Stimulated activated CD4-positive, alpha-beta T cell treated with anti-CD3 and anti-CD28 coated beads, Interleukin-1b, Interleukin-23, amount 100 ng/mL, for 48 hours (primary cell): ENCODE measurements around the gene PAK4.

Experiments used
- DNase-seq: peaks from one replicate; pipeline ENCODE4 v3.0.0-alpha.2; 2020

The PAK4 gene

GRCh38 chr19:39147480-39147879 is 21.9 kb downstream of the PAK4 start:
- no peak for DNase-seq

- no peak for DNase-seq
Measured at GRCh38 chr19:39148939-39149529, 23.4 kb downstream of the PAK4 start.

GRCh38 chr19:39150235-39150634 is 24.6 kb downstream of the PAK4 start:
- no peak for DNase-seq

GRCh38 chr19:39150807-39151600 is 25.4 kb downstream of the PAK4 start:
- DNase-seq = no peak

DNA sequence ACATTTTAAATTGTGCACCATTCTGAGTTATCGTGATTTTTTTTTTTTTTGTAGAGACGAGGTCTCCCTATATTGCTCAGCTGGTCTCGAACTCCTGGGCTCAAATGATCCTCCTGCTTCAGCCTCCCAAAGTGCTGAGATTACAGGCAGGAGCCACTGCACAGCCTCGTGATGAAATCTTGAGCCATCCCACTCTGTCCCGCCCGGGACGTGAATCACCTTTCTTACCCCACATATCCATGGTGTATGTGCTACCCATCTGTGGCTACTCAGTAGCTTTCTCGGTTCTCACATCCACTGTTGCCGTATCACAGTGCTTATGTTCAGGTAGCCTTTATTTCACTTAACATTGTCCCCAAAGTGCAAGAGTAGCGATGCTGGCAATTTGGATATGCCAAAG is 26.5 kb downstream of the PAK4 start:
- no peak for DNase-seq

DNA sequence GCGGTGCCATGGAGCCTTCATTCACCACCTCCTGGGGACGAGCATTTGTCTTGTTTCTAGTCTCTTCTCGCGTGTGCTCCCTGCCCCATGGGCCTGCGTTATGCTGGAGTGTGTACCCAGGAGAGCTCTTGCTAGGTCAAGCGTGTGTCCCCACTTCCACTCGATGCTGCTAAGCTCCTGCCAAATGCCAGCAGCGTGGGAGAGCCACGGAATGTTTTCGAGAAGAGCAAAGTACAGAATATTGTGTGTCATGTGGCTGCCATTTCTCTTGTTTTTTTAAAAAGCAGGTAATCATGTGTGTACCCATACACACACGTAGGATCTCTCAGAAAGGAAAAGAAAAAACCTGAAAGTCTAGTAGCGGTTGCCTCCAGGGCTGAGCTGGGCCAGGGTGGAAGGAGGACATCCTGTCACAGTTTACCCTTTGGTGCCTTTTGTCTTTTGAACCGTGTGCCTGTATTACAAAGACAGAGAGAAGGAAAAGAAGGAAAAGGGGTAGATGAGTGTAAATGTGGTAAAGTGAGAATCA is 28.6 kb downstream of the PAK4 start:
- DNase-seq = no peak

DNA sequence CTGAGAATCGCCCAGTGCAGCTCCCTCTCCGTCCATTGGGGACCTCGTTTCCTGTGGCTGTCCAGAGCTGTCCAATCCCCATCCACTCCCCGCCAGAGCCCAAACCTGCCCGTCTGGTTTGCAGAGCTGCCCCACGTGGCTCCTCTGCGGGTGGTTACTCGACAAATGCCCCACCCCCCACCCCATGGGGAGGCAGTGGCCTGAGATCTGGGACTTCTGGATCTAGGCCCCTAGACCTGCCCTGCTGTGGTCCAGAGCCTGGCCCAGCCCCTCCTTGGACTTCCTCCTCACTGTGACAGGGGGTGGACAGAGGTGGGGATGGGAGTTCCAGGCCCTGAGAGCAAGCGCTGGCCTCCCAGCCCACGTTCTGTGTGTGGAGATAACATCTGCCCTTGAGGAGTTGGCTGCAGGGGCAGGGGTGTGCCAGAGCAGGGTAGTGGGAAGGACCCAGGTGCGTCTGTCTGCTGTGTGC is 29.1 kb downstream of the PAK4 start:
- no peak for DNase-seq

GRCh38 chr19:39155114-39155700 is 29.6 kb downstream of the PAK4 start:
- no peak for DNase-seq

- DNase-seq = no peak
Measured at GRCh38 chr19:39155741-39156140, 30.2 kb downstream of the PAK4 start.

- no peak for DNase-seq
Measured at GRCh38 chr19:39156326-39157230, 31.0 kb downstream of the PAK4 start.

DNA sequence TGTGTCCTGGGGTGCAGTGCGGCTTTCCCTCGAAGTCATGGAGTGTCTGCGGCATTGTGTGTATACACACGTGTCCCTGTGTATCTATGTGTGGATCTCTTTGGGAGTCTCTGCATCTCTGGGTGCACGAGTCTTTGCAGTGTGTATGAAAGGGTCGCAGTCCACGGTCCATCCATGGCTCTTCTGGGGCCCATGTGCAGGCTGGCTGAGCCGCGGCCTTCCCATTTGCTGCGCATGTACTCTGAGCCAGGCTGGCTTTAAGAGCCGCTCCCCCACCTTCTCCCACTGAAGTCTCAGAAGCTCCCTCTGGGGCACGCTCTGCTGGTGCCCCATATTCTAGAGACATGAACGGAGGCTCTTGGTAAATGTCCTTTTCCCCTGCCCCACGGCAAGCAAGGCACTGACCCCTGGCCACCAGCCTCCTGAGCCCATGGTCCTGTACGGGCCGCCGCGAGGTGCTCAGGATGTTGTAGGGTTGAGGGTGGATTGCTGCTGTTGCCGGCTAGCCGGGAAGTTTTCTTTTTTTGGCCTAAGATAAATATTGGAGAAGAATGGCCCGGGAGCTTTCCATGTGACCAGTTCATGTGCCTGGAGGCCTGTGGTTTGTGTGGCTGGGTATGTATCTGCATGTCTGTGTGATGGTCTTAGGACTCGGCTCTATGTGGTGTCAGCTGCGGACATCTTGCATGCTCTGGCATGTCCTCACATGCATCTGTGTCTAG is 31.9 kb downstream of the PAK4 start:
- DNase-seq = no peak

DNA sequence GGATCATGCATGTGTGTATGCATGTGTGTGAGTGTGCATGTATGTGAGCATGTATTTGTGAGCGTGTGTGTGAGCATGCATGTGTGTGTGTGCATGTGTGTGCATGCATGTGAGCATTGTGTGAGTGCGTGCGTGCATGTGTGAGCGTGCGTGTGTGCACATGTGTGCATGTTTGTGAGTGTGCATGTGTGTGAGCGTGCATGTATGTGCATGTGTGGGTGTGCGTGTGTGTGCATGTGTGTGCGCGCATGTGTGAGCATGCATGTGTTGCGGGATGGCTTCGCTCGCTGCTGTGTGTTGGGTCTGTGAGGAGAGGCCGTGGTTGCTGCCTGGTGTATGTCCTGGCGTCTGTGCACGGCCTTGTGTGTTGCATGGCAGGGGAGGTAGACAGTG is 32.4 kb downstream of the PAK4 start:
- DNase-seq = no peak

DNA sequence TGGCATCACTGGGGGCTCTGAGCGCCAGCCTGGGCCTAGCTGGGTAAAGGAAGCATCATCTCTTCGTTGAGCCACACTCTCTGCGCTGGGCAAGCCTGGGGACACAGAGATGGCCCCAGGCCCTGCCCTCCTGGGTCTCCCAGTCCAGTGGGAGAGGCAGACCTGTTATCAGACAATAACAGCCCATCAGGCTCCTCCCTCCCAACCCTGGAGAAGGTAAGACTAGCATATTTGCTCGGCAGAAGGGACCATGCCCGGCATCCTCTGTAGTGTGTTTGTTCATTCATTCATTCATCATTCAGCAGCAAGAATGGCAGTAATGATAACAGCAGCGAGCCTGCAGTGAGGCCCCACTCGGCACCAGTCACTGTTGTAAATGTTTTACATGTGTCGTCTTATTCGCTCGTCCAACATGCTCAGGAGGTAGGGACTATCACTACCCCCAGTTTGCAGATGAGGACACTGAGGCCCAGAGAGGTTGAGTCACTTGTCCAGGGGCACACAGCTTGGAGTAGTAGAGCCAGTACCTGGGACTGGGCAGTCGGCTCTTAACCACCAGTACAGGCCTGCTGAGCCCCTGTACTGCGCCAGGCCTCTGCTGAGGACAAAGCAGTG is 33.2 kb downstream of the PAK4 start:
- no peak for DNase-seq

DNA sequence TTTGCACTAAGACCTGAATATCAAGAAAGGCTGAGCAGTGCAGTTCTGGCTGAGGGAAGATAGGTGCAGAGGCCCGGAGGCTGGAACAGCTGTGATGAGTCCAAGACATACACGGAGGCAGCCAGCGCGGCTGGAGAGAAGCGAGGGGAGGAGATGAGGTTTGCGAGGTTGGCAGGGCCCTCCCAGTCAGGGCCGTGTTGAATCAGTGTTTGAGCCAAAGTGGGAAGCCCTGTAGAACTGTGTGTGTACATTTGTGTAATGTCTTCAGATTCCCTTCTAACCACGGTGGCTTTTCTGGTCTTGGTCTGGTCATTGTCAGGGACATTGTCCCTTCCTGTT is 34.9 kb downstream of the PAK4 start:
- DNase-seq = no peak

DNA sequence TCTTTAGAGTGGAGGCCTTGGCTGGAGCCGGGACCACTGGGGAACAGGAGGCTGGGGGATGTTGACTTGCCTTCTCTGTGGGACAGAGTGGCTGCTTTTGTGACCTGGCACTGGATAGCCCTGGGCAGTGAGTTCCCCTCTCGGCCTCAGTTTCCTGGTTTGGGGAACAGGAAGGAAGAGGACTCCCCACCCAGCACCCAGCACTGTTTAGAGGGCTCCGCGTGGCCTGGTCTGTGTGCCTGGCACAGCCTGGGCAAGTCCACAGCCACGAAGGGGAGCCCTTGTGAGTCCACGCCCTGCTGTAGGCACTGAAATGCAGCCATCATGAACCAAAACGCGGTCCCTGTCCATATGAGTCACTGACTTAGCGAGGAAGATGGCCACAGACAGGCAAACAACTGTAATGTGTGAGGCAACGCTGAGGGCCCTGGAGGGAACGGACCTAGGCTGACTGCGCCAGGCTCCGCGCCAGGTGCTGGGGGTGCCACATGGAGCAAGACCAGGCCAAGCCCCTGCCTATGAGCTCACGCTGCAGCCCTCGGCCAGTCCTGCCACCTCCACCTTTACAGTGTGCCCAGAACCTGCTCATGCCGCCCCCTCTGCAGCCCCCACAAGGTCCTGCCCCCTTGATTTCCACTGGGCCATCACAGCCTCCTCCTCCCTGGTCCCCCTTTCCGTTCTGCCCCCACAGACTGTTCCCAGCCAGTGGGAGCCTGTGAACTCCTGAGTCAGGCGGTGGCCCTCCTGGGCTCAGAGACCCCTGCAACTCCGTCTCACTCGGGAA is 35.5 kb downstream of the PAK4 start:
- no peak for DNase-seq

DNA sequence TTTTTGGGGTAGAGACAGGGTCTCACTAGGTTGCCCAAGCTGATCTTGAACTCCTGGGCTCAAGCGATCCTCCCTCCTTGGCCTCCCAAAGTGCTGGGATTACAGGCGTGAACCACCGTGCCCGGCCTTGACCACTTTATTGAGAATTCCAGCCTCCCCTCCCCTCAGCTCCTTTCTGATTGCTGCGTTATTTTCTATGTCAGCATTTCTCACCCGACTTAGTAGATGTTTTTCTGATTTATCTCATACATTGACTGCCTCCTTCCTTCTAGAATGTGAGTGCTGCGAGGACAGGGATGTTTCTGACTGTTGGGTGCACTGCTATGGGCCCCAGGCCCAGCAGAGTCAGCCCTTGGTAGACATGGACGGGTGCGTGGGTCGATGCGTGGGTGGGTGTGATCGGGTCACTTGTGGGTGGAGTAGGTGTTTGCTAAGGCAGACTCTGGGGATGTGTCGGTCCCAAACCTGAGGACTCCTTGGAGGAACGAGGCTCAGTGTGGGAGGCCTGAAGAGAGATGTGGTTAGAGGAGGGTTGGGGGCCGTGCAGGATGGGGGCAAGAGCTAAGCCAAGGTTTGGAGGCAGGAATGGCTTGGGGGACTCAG is 37.0 kb downstream of the PAK4 start:
- no peak for DNase-seq

DNA sequence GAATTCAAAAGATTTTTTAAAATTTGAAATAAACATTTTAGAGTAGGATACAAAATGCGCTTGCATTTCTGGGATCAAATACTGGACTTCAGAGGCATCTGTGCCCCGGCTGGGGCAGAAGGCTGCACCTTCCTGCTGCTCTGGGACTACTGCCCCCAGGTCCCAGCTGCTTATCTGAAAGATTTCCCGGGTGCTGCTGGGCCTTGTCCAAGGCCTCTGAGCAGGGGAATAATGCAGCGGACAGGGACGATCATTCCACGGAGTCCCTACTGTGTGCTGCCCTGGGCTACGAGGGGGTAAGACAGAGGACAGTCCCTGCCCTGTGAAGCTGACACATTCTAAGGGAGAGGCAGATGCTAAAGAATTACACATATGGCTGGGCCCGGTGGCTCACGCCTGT is 38.0 kb downstream of the PAK4 start:
- DNase-seq = no peak

- DNase-seq = no peak
Measured at GRCh38 chr19:39164289-39164688, 38.7 kb downstream of the PAK4 start.

DNA sequence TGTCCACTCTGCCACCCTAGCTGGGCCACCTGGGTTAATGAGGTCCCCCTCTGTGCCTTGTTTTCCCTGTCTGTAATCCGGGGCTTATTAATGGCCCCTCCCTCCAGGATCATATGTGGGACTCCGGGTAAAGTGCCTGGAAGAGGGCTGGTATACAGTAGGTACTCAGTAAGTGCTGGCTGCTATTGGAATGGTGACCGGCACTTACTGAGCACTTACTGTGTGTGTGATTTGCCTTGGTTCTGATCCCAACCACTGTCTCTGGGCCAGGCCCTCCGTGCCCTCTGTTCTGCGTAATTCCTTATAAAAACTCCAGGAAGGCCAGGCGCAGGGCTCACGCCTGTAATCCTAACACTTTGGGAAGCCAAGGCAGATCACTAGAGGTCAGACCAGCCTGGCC is 40.3 kb downstream of the PAK4 start:
- no peak for DNase-seq

DNA sequence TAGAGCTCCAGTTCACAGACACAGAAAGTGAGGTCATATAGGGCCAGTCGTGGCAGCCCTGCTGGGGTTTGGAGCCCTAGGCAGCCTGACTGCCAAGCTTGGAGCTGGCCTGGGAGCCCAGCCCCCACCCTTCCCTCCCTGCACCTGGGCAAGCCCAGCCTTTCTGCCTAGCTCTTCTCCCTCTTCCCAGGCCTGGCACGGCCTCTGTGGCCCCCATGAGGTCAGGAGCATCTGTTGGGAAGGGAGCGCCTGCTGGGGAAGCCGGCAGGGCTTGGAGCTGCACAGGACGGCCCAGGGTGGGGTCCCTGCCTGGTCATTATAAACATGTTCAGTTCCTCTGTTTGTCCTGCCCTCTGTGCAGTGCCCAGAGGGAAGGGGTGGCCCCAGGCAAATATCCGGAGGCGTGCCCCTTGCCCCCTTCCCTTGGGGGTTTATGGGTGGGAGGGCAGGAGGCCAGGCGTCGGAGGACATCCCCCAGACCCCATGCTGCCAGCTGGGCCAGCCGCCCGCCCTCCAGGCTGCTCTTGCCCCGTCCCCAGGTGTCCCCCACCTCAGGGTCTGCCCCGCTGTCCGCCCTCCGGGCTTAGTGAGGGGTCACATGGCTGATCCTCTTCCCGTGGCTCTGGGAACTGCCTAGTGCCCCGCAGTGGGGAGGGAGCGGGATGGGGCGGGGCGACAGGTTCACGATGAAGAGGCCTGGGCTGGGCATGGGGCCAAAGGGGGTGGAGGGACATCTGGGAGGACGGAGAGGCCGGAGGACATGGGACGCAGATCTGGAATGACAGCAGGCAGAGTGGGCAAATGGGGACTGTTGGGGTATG is 41.2 kb downstream of the PAK4 start:
- DNase-seq = no peak
